Inflammatory macrophage treated with lipopolysaccharide for 4 hours (primary cell): ENCODE data around the gene HBB.

ENCODE experiments used
- DNase-seq: peaks from one replicate; pipeline ENCODE4 v3.0.0-alpha.2; 2020

The HBB gene

GRCh38 chr11:5224538-5225479 lies 2.1 kb downstream of the HBB start:
- DNase-seq: no peak

- no peak for DNase-seq
Measured at GRCh38 chr11:5223686-5224085, 3.2 kb downstream of the HBB start.

GRCh38 chr11:5223146-5223545 lies 3.7 kb downstream of the HBB start:
- no peak for DNase-seq

GRCh38 chr11:5210376-5210885 lies 16.4 kb downstream of the HBB start:
- DNase-seq: no peak

- peak; percentile 57 for DNase-seq
Measured at GRCh38 chr11:5204787-5205186, 22.1 kb downstream of the HBB start.

- DNase-seq: no peak
Measured at GRCh38 chr11:5203366-5203765, 23.5 kb downstream of the HBB start.

- no peak for DNase-seq
Measured at GRCh38 chr11:5200582-5200981, 26.3 kb downstream of the HBB start, which contains the start of gene OR51V1. Gene OR51V1 (minus strand): TSS chr11:5200682. CDS start chr11:5200682, 0 bp downstream.

- no peak for DNase-seq
Measured at GRCh38 chr11:5198285-5198684, 28.6 kb downstream of the HBB start.

GRCh38 chr11:5197536-5197935 lies 29.3 kb downstream of the HBB start:
- peak; percentile 78 for DNase-seq

- no peak for DNase-seq
Measured at GRCh38 chr11:5196731-5197130, 30.1 kb downstream of the HBB start.

- DNase-seq: no peak
Measured at GRCh38 chr11:5196067-5196466, 30.8 kb downstream of the HBB start.

GRCh38 chr11:5192738-5193137 lies 34.1 kb downstream of the HBB start:
- DNase-seq: no peak

- DNase-seq: no peak
Measured at GRCh38 chr11:5188201-5188600, 38.7 kb downstream of the HBB start.

GRCh38 chr11:5178046-5178837 lies 48.6 kb downstream of the HBB start:
- DNase-seq: no peak
